IPS-NIHi7 (cell line): ENCODE results near the gene IL6.
A peak's percentile ranks its signal among the peaks of the same experiment; 100 is the strongest.
"Not testable (repeated sequence)": the region's sequence is repeated elsewhere in the genome, so short reads cannot be mapped to it uniquely, and the experiment has no call there.

ENCODE experiments used
- DNase-seq: peaks from one replicate; pipeline ENCODE4 v3.0.0; 2012; ENCODE audit warnings: mixed read lengths; ENCODE audit errors: extremely low spot score

The IL6 gene

DNA sequence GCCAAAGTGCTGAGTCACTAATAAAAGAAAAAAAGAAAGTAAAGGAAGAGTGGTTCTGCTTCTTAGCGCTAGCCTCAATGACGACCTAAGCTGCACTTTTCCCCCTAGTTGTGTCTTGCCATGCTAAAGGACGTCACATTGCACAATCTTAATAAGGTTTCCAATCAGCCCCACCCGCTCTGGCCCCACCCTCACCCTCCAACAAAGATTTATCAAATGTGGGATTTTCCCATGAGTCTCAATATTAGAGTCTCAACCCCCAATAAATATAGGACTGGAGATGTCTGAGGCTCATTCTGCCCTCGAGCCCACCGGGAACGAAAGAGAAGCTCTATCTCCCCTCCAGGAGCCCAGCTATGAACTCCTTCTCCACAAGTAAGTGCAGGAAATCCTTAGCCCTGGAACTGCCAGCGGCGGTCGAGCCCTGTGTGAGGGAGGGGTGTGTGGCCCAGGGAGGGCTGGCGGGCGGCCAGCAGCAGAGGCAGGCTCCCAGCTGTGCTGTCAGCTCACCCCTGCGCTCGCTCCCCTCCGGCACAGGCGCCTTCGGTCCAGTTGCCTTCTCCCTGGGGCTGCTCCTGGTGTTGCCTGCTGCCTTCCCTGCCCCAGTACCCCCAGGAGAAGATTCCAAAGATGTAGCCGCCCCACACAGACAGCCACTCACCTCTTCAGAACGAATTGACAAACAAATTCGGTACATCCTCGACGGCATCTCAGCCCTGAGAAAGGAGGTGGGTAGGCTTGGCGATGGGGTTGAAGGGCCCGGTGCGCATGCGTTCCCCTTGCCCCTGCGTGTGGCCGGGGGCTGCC lies at the start of gene IL6:
Gene IL6 (plus strand): TSS at position 294 of the 807 bp plus-strand sequence. CDS start 63 bp downstream, at position 357.
- peak; percentile 74 for DNase-seq

DNA sequence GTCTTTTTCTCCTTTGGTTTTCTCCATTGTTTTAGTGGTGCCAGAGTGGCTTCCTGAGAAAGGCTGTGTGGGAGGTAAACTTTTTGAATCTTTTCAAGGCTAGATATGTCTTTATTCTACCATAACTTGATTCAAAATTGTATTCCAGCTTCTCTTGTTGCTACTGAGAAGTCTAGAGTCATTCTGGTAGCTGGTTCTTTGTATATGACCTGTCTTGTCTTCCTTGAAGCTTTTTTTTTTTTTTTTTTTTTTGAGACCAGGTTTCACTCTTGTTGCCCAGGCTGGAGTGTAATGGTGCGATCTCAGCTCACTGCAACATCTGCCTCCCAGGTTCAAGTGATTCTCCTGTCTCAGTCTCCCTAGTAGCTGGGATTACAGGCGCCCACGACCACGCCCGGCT lies 49.7 kb upstream of the IL6 start:
- DNase-seq, result not testable (repeated sequence)

DNA sequence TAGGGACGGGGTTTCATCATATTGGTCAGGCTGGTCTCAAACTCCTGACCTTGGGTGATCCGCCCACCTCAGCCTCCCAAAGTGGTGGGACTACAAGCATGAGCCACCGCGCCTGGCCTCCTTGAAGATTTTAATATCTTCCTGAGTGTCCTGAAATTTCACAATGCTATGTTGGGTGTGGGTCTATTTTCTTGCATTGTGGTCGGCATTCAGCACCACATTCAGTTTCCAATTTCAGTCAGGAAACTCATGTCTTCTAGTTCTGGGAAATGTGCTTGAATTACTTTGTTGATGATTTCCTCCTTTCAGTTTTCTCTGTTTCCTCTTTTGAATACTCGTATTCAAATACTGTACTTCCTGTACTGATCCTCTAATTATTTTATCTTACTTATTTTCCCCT lies 49.3 kb upstream of the IL6 start:
- no peak for DNase-seq

DNA sequence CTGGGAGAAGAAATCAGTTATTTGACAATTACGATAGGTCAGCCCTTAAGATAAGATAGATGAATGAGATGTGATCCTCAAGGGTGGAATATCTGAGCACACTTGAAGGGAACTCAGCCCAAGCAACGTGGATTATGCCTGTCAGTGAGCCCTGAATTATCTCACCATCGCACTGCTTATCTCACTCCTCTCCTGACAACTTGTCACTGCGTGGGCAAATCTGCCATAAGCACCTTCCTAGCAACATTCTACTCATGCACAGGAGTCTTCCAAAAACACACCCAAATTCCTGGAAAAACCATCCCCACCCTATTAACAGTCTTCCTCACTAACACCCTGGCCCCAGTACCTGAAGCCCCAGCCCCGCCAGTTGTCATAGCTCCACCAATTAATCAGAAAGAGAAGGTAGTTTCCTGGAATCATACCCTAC lies 46.5 kb upstream of the IL6 start:
- DNase-seq, result no peak

DNA sequence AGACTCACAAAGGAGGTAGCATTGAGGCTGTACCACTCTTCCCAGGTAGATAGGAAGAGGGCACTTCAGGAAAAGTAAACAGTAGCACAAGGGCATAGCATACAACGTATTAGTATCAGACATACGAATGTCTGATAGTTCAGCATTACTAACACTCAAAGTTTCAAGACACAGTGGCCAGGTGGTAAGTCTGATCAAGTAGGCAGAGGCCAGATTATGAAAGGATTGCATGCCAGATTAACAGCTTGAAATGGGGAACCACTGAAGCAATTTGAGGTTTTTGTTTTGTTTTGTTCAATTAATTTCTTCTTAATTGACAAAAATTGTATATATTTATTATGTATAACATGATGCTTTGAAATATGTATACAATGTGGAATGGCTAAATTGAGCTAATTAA lies 45.7 kb upstream of the IL6 start:
- no peak for DNase-seq

DNA sequence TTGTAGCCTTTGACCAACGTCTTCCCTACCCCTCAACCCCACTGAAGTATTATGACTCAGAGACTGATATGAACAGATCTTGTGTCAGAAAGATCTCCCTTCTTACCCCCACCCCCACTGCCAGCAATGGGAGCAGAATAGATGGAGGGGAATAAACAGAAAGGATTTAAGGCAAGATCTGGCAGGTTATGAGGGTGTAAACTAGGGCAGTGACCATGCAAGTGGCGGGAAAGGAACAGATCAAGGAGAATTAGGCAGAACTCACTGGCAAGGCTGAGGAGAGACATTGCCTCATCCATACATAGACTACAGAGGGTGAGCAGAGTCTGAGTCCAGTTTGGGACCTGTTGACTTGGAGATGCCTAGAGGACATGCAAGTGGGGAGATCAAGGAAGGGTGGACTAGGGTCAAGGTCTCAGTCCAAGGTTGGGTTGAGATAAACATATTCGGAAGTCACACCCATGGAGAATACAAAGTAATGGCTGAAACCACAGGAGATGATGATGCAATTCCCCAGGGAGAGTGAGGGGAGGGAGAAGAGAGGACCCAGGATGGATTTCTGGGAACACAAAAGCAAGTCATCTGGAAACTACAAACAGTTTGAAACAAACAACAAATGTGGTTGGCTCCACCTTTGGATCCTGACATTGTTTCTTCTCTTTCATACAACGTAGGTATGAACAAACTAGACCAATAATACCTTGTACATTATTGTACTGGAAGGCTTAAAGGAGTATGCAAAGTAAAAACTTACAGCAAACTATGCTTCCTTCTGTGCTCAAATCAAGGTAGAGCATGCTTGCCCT lies 44.9 kb upstream of the IL6 start:
- no peak for DNase-seq

DNA sequence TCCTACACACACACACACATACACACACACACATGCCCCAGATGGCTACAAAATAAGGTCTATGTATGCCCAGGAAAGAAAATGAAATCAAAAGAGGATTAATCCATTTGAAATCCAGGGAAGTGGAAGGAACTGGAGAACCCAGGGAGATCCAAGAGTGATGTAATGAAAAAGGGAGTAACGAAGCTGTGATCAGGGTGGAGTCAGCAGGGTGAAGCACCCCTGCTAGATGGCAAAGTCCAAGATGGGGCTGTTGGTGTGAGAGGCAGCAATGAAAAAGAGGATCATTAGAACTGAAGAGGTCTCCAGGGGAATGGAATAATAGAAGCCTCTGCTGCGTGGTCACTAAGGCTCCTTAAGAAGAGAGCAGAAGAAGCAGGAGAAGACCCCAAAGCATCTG lies 43.6 kb upstream of the IL6 start:
- DNase-seq, result no peak

DNA sequence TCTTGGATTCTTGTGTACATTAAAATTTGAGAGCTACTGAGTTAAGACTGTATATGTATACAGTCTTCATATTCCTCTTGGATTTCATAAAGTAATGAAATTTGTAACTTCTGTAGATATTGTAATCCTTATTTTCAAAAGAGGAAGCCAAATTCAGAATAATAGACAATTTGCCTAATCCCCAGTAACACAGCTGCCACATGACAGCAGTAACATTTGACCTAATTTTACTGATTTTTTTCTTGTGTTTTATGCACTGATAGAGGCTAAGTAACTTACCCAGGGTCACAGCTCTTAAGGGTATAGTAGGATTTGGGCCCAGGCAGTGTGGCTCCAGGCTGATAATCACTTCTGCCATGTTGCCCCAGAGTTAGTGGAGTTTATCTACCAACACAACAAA lies 40.4 kb upstream of the IL6 start:
- no peak for DNase-seq

DNA sequence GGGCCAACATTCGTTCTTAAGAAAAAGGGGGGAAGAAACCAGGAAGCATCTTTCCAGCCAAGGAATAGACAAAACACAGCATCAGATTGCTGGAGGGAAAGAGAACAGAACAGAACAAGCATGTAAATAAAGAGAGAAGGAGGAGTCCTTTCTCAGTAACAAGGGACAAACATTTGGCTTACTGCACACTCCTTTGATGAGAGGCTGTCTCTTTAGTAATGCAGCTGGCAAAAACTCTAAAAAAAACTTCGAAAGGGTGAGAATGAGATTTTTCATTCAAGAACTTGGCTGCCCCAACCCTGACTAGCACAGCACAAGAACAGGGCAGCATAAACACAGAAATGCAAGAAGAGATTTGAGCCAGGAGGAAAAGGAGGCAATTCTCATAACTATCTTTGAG lies 38.9 kb upstream of the IL6 start:
- DNase-seq, result no peak

DNA sequence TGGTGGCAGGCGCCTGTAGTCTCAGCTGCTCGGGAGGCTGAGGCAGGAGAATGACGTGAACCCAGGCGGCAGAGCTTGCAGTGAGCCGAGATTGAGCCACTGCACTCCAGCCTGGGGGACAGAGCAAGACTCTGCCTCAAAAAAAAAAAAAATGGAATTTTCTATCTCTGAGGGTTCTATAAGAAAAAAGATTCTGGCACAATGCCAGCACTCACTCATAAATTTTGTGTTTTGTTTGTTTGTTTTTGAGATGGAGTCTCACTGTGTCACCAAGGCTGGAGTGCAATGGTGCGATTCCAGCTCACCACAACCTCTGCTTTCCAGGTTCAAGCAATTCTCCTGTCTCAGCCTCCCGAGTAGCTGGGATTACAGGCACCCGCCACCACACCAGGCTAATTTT lies 38.1 kb upstream of the IL6 start:
- not testable (repeated sequence) for DNase-seq

DNA sequence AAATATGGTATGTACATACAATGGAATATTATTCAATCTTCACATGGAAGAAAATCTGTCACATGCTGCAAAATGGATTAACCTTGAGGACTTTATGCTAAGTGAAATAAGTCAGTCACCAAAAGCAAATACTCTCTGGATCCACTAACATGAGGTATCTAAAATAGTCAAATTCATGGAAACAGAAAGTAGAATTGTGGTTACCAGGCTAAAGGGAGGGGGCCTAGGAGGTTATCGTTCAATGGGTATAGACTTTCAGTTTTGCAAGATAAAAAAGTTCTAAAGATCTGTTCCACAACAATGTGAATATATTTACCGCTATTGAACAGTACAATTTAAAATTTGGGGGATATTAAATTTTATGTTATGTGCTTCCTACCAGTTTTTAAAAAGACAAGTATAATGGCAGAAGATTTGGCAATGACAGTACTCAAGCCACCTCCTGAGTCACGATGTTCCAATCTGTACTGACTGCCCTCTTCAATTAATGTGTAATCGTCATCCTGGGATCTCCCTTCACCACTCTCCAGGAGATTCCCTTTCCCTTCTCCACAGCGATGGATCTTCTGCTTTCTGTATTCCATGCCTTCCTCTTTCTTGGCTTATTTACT lies 32.3 kb upstream of the IL6 start:
- no peak for DNase-seq

DNA sequence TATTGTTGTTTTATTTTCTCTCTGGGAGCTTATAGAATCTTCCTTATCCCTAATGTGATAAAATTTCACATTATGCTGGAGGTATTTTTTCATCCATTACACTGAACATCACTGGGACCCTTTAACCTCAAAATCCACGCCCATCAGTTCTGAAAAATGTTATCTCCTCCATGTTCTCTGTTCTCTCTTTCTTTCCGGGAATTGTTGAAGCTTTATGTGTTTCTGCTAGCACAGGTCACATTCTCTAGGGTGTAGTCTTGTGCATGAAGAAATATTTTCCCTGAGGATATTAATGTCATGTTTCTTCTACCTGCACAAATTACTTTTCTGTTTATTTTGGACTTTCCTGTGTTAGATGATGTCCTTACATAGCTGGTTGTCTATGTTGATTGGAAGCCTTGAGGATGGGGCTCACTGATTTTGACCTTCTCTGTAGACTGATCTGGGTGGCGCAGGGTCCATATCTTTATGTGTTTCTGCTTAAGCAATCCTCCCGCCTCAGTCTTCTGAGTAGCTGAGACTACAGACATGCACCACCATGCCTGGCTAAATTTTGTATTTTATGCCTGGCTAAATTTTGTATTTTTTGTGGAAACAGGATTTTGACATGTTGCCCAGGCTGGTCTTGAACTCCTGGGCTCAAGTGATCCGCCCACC lies 31.4 kb upstream of the IL6 start:
- DNase-seq, result no peak

DNA sequence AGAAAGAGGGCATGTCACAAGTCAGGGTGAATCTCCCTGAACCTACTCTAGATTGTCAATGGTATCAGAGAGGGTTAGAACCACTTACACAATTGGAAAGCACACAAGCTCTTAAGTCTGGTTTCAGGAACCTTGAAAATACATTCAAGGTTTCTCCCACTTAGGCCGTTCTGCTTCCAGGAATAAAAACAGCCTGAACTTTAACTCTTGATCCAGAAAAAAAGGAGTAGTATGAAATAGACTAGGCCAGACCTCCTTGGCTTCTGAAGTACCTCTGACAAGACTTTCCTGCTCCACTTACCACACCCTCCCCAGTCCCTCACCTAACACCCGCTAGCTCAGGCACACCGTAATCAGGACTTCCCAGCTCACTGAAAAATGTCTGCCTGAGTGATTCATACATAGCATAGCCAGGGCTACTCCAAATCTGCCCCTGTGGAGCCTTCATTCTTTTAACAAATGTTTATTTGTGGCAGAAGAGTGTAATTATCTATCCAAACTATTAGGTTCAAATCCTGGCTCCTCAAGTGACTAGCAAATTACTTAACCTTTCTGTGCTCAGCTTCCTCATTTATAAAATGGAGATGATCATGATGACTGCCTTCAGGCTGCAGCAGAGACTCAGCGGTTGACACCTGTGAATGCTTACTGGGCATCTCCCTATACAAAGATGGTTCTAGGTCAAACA lies 30.3 kb upstream of the IL6 start:
- no peak for DNase-seq

DNA sequence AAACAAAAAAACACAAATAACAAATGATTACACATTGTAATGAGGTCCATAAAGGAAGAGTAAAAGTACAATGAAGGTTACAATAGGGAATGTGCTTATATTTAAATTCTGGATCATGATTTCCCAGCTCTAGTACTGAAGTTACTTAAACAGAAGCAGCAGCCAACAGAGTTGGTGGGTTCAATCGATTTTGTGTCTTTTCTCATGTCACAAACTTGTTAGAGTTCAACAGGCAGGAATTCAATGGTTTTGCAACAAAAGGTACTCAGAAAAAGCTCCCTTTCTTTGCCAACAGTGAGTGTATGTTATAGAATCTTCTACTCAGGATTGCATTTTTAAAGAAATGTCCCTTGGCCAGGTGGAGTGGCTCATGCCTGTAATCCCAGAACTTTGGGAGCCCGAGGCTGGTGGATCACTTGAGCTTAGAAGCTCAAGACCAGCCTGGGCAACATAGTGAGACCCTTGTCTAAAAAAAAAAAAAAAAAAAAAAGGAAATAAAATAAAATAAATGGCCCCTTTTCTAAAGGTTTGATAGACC lies 29.6 kb upstream of the IL6 start:
- no peak for DNase-seq

DNA sequence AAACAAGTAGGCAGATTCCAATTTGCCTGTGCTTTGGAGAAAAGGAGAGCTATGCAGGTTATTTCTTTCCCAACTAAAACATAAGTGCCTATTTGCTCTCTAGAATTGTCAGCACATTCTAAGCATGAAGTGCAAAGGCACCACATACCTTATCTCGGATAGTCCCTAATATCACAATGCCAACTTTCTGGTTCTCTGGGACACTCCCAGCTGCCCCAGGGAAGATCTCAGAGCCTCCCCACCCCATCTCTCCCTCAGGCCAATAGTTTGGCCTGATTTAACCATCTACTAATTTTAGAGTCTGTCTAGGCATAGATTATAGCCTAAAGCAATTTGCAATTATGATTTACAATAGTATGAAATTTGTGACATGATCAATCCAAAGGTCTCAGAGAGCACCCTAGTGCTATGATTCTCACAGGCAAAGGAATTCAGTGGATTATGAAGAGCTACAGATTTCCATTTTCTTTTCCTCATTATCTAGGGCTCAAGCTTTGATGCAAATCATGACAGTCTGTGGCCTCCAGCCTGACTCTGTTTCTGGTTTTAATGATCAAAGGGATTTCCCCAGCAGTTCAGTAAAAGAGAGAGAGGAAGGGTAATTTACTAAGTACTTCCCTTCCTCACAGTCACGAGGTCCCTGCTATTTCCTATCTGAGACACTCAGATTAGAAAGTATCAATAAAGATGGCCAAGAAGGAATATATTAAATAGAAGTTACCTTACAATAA lies 29.0 kb upstream of the IL6 start:
- no peak for DNase-seq

DNA sequence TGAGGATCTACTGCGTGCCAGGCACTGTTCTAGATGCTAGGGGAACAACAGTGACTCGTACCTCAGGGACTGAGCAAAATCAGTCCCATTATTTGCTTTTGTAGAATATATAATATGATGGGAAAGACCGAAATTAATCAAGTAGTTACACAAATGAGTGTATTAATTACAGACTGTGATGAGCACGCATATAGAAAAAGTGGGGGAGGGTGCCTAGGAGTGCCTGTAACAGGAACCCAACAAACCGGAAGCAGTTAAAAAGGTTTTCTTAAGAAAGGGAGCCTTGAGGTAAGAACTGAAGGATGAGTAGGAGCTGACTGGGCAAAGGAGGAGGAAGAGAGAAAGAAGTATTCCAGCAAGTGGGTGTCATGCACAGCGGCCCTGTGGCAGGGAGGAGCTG lies 28.2 kb upstream of the IL6 start:
- DNase-seq, result no peak

DNA sequence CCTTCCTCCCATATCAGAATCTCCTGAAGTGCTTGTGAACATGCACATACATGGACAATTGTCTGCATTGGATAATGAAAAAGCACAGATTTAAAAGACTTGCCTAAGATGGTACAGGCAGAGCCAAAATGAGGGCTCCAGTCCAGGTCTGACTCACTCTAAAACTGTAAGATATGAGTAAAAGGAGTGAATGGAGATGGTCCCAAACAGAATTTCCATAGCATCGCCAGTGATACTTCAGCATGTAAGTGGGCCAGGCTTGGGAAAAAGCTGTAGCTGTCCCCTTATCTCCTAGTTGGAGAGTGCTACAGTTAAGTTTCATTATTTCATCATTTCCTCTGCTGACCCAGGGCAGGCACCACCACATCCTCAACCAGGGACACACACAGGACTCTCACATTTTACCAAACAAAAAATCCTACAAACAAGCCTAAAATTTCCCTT lies 26.4 kb upstream of the IL6 start:
- no peak for DNase-seq

DNA sequence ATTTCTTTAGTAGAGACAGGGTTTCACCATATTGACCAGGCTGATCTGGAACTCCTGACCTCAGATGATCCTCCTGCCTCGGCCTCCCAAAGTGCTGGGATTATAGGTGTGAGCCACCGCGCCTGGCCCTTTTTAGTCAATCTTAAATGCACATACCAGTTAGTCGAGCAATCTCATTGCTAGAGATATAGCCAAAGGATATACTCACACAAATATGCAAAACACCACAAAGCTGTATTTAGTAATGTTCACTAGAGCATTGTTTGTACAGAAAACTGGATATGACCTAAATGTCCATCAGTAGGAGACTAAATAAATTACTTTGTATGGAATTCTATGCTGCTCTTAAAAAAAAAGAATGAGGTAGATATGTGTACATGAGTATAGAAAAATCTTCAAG lies 24.5 kb upstream of the IL6 start:
- DNase-seq, result no peak

DNA sequence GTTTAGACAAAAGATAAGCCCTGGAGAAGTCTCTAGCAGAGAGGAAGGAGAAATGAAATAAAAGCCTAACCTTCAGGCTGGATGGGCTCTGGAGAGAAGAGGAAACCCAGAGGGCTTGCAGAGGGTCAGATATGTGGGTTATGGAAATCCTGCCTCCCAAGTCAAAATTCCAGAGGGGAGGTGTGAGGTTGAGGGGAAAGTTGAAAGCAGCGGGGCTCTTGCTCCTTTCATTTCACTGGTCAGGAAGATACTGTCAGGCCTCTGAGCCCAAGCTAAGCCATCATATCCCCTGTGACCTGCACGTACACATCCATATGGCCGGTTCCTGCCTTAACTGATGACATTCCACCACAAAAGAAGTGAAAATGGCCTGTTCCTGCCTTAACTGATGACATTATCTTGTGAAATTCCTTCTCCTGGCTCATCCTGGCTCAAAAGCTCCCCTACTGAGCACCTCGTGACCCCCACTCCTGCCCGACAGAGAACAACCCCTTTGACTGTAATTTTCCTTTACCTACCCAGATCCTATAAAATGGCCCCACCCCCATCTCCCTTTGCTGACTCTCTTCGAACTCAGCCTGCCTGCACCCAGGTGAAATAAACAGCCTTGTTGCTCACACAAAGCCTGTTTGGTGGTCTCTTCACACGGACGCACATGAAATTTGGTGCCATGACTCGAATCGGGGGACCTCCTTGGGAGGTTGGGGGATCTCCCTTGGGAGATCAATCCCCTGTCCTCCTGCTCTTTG lies 23.7 kb upstream of the IL6 start:
- peak; percentile 77 for DNase-seq
